ENCODE data around the gene MSX2.

MSX2 gene

GRCh38 chr5:174718880-174719610, 5.3 kb upstream of the MSX2 start:
- DNase-seq, result no peak

GRCh38 chr5:174719793-174720611, 4.4 kb upstream of the MSX2 start:
- no peak for DNase-seq

- DNase-seq, result no peak
These were observed 3.5 kb upstream of the MSX2 start for GRCh38 chr5:174720612-174721529.

- no peak for DNase-seq
These were observed 2.6 kb upstream of the MSX2 start for GRCh38 chr5:174721530-174722432.

GRCh38 chr5:174722500-174722899, 1.9 kb upstream of the MSX2 start:
- DNase-seq, result no peak

- DNase-seq, result no peak
These were observed 935 bp upstream of the MSX2 start for GRCh38 chr5:174723315-174723978.

GRCh38 chr5:174723979-174724483, 351 bp upstream of the MSX2 start:
- DNase-seq, result no peak

GRCh38 chr5:174725261-174725990, 1.0 kb downstream of the MSX2 start:
- DNase-seq, result no peak

- DNase-seq, result no peak
These were observed 1.7 kb downstream of the MSX2 start for GRCh38 chr5:174725991-174726601.

GRCh38 chr5:174726916-174727793, 2.8 kb downstream of the MSX2 start:
- no peak for DNase-seq

GRCh38 chr5:174727794-174728680, 3.7 kb downstream of the MSX2 start:
- DNase-seq, result no peak

GRCh38 chr5:174729075-174729680, 4.8 kb downstream of the MSX2 start:
- DNase-seq, result no peak

- DNase-seq, result no peak
These were observed 7.0 kb downstream of the MSX2 start for GRCh38 chr5:174731214-174732035.

- no peak for DNase-seq
These were observed 7.9 kb downstream of the MSX2 start for GRCh38 chr5:174732036-174733020.

- DNase-seq, result no peak
These were observed 8.8 kb downstream of the MSX2 start for GRCh38 chr5:174733091-174733690.

All from hippocampal formation (tissue), 2 donors.